Rectal smooth muscle tissue (tissue), 1 donor: ENCODE results near the gene MRPS2.
"Not testable (repeated sequence)": the region's sequence is repeated elsewhere in the genome, so short reads cannot be mapped to it uniquely, and the experiment has no call there.

Source experiments
- H3K27ac ChIP-seq: one replicate; pipeline ENCODE4 v1.7.0; 2013; ENCODE audit warnings: low read depth, low read length, inconsistent platforms
- H3K27me3 ChIP-seq: one replicate; pipeline ENCODE4 v1.7.0; 2013; ENCODE audit warnings: low read length; ENCODE audit not compliant: control insufficient read depth, insufficient read depth
- H3K36me3 ChIP-seq: one replicate; pipeline ENCODE4 v1.7.0; 2013; ENCODE audit warnings: low read length; ENCODE audit not compliant: control insufficient read depth, insufficient read depth
- H3K4me1 ChIP-seq: one replicate; pipeline ENCODE4 v1.7.0; 2013; ENCODE audit warnings: low read length; ENCODE audit not compliant: control insufficient read depth, insufficient read depth
- H3K4me3 ChIP-seq: one replicate; pipeline ENCODE4 v1.7.0; 2013; ENCODE audit warnings: low read length
- H3K9ac ChIP-seq: one replicate; pipeline ENCODE4 v1.7.0; 2013; ENCODE audit warnings: low read length

MRPS2 gene

DNA sequence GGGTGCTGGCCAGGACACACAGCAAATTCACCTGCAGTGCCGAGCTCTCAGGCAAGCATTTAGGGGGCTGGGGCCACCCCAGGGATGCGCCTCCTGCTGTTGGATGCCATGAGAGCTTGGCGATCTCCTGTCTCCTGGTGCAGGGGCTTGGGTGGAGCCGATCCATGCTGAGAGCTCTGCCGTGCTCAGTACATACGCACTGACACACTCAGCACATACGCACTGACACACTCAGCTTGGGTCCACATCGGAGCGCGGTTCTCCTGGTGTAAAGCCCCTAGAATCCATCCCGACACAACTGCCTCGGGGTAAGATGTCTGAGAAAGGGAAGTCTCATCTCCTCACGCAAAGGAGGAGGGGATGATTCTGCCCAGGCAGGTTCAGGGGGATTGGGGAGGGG lies 35.1 kb downstream of the MRPS2 start:
- H3K27ac ChIP-seq, H3K27me3 ChIP-seq, H3K36me3 ChIP-seq, H3K9ac ChIP-seq, H3K4me1 ChIP-seq, H3K4me3 ChIP-seq: not testable (repeated sequence)

DNA sequence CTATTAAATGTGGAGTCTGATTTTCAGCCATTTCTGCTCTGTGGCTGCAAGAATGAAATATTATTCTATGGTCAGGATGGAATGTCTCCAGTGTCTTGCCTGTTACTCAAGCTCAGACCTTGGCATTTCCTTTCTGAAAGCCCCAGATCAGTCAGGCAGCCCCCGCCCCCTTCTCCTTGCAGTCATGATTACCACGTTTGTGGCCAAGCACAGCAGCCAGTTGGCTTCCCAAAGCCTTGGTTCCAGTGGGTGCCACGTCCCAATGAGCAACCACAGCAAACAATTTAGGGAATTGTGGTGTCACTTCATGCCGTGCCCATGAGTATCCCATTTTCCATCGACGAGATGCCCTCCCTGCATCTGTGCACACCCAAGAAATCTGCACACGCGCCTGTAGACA lies 35.7 kb downstream of the MRPS2 start:
- Histone ChIP-seq H3K36me3 (no peaks in the 10 kb centered on the region), H3K9ac (no peak overlapping the region), H3K4me3 (no peak overlapping the region), H3K27ac (no peak overlapping the region), H3K27me3 (no peaks in the 10 kb centered on the region), H3K4me1 (no peaks in the 10 kb centered on the region)

DNA sequence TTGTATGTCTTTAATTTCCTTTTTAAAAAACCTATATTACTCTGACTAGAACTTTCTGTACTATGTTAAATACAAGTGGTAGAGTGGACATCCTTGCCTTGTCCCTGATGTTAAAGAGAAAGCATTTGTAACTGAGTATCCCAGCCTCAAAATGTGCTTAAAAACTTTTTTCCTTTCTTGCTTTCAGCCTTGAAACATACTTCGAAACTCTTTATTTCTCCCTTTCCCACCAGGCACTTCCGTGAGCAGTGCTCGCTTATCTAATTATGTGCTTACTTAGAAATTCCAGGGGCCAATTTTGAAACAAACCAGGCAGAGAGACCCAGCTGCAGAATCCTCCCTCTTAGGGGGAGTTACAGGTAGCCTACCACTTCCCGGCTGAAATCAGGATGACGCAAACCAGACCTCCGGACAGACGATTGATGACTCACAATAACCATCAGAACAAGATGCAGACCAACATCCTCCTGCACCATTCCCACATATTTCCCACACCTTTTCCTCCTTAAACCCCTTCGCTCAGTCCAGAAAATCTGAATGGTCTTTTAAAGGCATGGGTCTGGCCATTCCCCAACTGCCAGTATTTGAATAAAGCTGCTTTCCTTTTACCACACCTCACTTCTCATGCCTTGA lies 42.9 kb downstream of the MRPS2 start:
- H3K4me1 ChIP-seq, H3K9ac ChIP-seq, H3K4me3 ChIP-seq, H3K27ac ChIP-seq, H3K27me3 ChIP-seq, H3K36me3 ChIP-seq: not testable (repeated sequence)

DNA sequence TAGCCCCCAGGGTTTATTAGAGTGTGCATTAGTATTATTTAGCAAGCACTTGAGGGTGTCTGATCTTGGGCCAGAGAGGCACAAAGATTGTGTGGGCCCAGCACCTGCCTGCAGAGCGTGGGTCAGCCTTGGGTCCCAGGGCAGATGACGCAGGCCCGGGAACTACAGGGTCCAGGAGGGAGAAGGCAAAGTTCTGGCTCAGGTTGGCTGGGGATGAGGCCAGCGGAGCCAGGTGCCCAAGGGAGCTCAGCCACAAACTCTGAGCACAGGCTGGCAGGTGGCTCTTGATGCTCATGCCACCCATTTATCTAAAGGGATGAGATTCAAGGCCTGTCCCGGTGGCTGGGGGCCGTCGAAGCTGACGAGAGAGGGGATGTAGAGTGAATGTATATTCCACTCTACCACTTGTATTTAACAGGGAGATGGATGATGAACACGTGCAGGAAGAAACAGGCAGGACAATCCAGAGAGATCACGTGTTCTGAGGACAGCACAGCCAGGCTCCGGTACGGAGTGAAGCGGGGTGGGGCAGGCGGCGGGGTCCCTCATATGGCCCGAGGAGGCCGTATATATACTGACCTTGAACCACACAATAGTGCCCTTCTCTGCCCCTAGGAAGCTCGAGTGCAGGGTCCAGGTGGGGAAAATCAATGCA lies 44.6 kb downstream of the MRPS2 start:
- Histone ChIP-seq H3K27ac (no peak overlapping the region), H3K9ac (no peak overlapping the region), H3K36me3 (no peaks in the 10 kb centered on the region), H3K27me3 (no peaks in the 10 kb centered on the region), H3K4me3 (no peak overlapping the region), H3K4me1 (no peaks in the 10 kb centered on the region)

DNA sequence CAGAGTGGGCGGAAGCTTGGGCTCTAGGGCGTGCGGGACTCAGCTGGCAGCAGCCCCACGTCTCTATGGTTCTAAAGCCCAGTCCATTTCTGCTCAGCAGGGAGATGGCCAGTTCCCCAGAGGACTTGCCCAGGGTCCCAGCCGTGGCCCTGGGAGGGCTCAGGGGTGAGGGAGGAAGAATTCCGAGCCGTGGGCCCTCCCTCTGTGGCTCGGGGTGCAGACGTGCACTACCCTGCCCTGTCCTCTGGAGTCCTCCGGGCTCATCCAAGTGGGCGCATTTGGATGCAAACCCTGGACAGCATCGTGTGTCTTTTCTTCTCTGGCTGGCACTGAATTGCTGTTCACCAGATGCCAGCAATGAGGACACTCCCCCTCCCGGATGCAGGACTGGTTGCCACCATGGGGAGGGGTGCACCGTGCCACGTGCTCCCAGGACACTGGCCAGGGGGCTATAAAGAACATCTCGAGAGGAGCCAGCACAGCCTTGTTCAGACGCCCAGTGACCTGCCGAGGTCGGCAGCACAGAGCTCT lies 45.2 kb downstream of the MRPS2 start, which contains the start of gene OBP2A:
Gene OBP2A, plus strand, starts transcription at position 481 of the 531 bp plus-strand sequence. CDS start 55 bp downstream, outside the sequence.
- not testable (repeated sequence) for H3K27ac ChIP-seq, H3K27me3 ChIP-seq, H3K4me1 ChIP-seq, H3K4me3 ChIP-seq, H3K9ac ChIP-seq, H3K36me3 ChIP-seq

DNA sequence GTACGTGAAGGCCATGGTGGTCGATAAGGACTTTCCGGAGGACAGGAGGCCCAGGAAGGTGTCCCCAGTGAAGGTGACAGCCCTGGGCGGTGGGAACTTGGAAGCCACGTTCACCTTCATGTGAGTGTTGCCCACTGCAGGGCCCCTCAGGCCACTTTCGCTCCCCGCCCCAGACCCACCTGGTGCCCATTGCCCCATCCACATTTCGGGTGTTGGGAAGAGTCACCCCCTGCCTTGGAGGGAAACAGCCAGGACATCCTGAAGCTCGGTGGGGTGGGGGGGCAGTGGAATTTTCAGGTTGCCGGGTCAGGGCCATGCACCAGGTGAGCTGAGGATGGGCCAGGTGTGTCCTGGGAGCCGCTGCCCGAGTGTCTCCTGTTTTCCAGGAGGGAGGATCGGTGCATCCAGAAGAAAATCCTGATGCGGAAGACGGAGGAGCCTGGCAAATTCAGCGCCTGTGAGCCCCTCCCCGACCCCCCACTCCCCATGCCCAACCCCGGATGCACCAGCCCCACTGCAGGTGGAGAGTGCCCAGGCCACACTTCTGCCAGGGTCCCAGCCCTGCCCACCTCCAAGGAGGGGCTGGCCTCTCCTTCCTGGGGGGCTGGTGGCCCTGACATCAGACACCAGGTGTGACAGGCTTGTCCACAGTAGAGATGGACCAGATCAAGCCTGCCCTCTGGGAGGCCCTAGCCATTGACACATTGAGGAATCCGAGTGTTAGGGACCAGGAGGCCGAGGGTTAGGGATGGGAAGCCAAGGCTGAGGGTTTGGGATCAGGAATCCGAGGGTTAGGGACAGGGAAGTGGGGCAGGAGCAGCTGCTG lies 46.5 kb downstream of the MRPS2 start:
- H3K9ac ChIP-seq, H3K4me1 ChIP-seq, H3K4me3 ChIP-seq, H3K27me3 ChIP-seq, H3K36me3 ChIP-seq, H3K27ac ChIP-seq: not testable (repeated sequence)

DNA sequence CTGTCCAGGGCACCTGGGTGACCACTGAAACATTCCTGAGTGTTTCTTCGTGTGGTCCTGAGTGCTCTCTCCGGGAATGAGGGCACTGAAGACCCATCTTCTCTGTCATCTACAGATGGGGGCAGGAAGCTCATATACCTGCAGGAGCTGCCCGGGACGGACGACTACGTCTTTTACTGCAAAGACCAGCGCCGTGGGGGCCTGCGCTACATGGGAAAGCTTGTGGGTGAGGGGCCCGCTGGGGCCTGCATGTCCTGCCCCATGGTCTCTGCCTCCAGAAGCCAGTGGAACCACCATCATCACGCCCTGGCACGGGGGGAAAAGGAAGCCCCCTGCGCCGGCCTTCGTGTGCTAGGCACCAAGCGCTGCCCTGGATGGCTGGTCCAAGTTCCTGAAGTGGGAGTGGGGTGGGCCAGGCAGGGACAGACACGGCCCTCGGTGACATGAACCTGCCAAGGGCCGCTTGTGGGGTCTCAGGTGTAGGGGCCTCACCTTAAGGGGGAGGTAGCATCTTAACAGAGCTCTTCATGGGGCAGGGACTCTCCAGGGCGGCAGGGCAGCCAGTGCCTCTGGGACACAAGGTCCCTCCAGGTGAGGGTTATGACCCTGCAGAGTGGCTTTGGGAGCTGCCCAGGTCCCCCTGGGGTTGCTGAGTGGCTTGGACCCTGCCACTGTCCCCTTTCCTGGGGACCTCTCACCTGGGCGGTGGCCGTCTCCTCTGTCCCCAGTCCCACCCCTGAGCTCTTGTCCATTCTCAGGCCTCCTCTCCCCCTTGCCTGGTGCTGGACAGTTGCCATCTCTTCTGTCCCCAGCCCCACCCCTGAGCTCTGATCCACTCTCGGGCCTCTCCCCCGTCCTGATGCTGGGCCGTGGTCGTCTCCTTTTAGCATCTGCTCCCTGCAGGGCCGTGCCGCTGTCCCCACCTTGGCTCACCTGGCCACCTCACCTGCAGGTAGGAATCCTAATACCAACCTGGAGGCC lies 47.6 kb downstream of the MRPS2 start:
- H3K9ac ChIP-seq, result no peak overlapping the region
- no peaks in the 10 kb centered on the region for H3K27me3 ChIP-seq
- H3K27ac ChIP-seq, result no peak overlapping the region
- no peak overlapping the region for H3K4me3 ChIP-seq
- no peaks in the 10 kb centered on the region for H3K4me1 ChIP-seq
- H3K36me3 ChIP-seq, result no peaks in the 10 kb centered on the region

DNA sequence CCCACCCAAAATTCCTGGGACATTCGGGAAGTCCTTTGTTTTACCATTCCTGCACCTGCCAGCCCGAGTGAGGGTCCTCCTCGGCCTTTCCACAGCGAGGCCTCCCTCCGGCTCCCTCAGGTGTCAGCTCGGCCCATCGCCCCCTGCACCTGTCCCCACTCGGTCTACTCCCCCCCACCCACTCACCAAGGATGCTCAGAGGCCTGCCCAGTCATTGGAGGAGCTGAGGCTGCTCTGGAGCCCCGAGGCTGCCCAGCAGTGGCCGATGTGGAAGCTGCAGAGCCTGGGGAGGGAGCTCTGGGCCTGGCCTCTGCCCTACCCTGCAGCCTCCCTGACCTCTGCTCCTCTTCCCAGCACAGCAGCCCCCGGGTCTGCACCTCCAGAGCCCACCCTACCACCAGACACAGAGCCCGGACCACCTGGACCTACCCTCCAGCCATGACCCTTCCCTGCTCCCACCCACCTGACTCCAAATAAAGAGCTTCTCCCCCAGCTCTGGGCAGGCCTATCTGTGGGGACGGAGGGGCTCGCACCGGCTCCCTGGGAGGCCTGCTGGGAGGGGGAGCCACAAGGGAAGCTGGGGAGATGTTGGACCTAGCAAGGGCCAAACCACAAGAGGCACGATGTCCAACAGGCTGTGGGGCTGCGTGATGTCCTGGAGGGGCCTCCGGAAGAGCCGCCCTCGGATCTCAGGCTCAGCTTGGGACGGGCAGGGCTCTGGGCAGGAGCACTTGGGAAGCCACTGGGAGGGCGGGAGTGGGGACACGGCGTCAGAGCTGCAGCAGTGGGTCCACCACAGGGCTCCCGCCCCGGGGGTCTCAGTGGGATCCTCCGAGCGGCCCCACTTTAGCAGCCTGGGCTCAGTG lies 49.2 kb downstream of the MRPS2 start:
- not testable (repeated sequence) for H3K9ac ChIP-seq, H3K4me3 ChIP-seq, H3K27me3 ChIP-seq, H3K4me1 ChIP-seq, H3K27ac ChIP-seq, H3K36me3 ChIP-seq

DNA sequence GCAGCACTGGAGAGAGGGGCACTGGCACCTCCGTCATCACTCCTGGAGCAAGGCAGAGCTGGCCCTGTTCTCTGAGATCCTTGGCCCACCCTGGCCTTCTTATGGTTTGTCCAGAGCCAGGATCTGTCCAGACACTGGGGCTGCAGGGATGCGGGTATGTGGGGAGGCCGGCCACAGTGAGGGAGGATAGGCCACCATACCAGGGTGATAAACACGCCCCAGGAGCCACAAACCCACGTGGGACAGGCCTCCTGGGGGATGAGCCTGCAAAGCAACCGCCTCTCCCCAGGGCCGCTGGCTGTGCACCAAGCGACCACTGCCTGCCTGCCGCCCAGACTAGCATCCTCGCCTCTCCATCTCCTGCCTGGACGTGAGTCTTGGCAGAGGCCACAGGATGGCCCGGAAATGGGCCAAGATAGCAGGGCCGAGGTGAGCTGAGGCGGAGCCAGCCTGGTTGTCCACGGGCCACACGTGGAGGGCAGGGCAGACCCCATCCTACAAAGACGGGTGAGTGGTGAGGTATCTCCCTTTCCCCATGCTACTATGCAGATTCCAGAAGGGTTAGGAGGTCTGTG lies 49.9 kb downstream of the MRPS2 start:
- Histone ChIP-seq H3K27me3 (no peaks in the 10 kb centered on the region), H3K9ac (no peak overlapping the region), H3K27ac (no peak overlapping the region), H3K36me3 (no peaks in the 10 kb centered on the region), H3K4me1 (no peaks in the 10 kb centered on the region), H3K4me3 (no peak overlapping the region)

DNA sequence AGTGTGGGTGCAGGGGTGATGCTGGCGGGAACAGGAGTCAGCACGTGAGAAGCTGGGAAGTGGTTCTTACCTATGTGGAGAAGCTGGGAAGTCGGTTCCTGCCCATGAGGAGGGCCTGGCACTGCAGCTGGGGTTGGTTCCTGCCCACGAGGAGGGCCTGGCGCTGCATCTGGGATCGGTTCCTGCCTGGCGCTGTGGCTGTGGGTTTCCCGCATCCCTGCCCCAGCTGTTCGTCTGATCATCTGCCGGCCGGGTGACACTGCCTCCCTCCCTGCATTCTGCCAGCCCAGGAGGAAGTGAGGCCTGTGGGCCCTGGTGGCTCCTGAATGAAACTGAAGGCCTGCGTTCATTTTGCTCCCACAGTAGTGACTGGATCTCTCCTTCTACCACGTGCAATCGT lies 50.5 kb downstream of the MRPS2 start:
- Histone ChIP-seq H3K4me1 (no peaks in the 10 kb centered on the region), H3K36me3 (no peaks in the 10 kb centered on the region), H3K9ac (no peak overlapping the region), H3K27me3 (no peaks in the 10 kb centered on the region), H3K4me3 (no peak overlapping the region), H3K27ac (no peak overlapping the region)

DNA sequence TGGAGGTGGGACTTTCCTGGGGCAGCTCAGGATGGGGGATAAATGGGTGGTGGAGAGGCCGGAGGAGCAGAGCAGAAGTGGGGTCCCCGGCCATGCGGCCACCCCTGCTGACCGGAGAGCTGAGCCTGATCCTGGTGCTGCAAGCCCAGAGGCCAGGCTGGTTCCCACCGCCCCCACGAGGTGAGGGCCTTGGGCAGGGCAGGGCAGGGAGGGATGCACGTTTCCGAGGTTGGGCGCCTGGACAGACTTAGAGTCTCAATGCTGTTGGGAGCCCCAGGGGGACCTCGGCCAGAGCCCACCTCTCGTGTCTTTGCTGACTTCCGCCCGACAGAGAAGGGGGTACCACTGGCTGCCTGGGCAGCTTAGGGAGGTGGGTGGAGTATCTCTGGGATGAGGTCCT lies 51.0 kb downstream of the MRPS2 start:
- H3K4me1 ChIP-seq, result no peaks in the 10 kb centered on the region
- H3K4me3 ChIP-seq, result no peak overlapping the region
- no peak overlapping the region for H3K9ac ChIP-seq
- no peaks in the 10 kb centered on the region for H3K36me3 ChIP-seq
- H3K27ac ChIP-seq, result no peak overlapping the region
- H3K27me3 ChIP-seq, result no peaks in the 10 kb centered on the region
